GM13977 (cell line): ENCODE results near the gene MAGI1.

ENCODE experiments used
- DNase-seq: peaks from one replicate; pipeline ENCODE4 v3.0.0; 2012; ENCODE audit warnings: low spot score
- CTCF ChIP-seq: IDR thresholded peaks from 2 replicates; pipeline ENCODE4 v1.5.1; 2012; ENCODE audit warnings: mild to moderate bottlenecking, control low read depth; ENCODE audit not compliant: insufficient read depth; ENCODE audit errors: extremely low read depth, missing control alignments
- in situ Hi-C: fragments of 300-500 bp; cut with MboI; formaldehyde crosslinking; loops from one replicate; pipeline ENCODE4 v1.12.0; 2022; ENCODE audit warnings: low sequenced_read_pairs, low pct_unique_long_range_greater_than_20kb, mixed read lengths, inconsistent platforms; ENCODE audit not compliant: unreplicated experiment

Gene MAGI1

GRCh38 chr3:65912647-65913046, 126.1 kb downstream of the MAGI1 start:
- in situ Hi-C loops: no loop called here
- TF ChIP-seq CTCF: no peak

GRCh38 chr3:65908588-65908987, 130.1 kb downstream of the MAGI1 start:
- TF ChIP-seq CTCF: no peak
- DNase-seq: no peak
- in situ Hi-C loops: no loop called here

More at GRCh38 chr3:65912647-65913046, 126.1 kb downstream of the MAGI1 start:
- DNase-seq: no peak

- no peak for DNase-seq
- in situ Hi-C loops: no loop called here
- TF ChIP-seq CTCF: no peak
These were observed 131.2 kb downstream of the MAGI1 start for GRCh38 chr3:65907232-65908130.

- no peak for TF ChIP-seq CTCF
- in situ Hi-C loops: no loop called here
- no peak for DNase-seq
These were observed 132.9 kb downstream of the MAGI1 start for GRCh38 chr3:65905771-65906170.

GRCh38 chr3:65904016-65904415, 134.7 kb downstream of the MAGI1 start:
- in situ Hi-C loops: no loop called here
- no peak for TF ChIP-seq CTCF
- DNase-seq: no peak

- in situ Hi-C loops: no loop called here
- DNase-seq: no peak
- no peak for TF ChIP-seq CTCF
These were observed 136.4 kb downstream of the MAGI1 start for GRCh38 chr3:65902304-65902793.
